Activated CD4-positive, alpha-beta T cell treated with anti-CD3 and anti-CD28 coated beads for 36 hours (primary cell): ENCODE results near the gene FBXO45. TPM values are rescaled to one million over a fixed set of nuclear protein-coding genes. Genes with fewer than 3 reads are reported as not detected.
A peak's percentile ranks its signal among the peaks of the same experiment; 100 is the strongest.
"Not testable (repeated sequence)": the region's sequence is repeated elsewhere in the genome, so short reads cannot be mapped to it uniquely, and the experiment has no call there.

ENCODE experiments used
- ATAC-seq: fragments of 200-7000 bp; cut with Tn5 transposase; one replicate; pipeline ENCODE4 v1.10.0; 2021; ENCODE audit warnings: mild to moderate bottlenecking, moderate library complexity
- CTCF ChIA-PET: fragments of 350-600 bp; sonication (Branson Sonifier 250); formaldehyde crosslinking; loops from one replicate; lab custom pipeline; 2021; ENCODE audit warnings: antibody characterized with exemption; lab: Charles Lee
- POLR2A ChIA-PET: fragments of 350-600 bp; sonication (Branson Sonifier 250); formaldehyde crosslinking; loops from one replicate; lab custom pipeline; 2021; ENCODE audit warnings: antibody characterized with exemption, inconsistent platforms; lab: Charles Lee
- DNase-seq: peaks from one replicate; pipeline ENCODE4 v3.0.0-alpha.2; 2020
- H3K27ac Mint-ChIP-seq: one replicate; pipeline ENCODE4 v1.8.0; 2021; ENCODE audit warnings: mixed read lengths
- H3K27me3 Mint-ChIP-seq: one replicate; pipeline ENCODE4 v1.8.0; 2021; ENCODE audit warnings: mixed read lengths
- H3K36me3 Mint-ChIP-seq: one replicate; pipeline ENCODE4 v1.8.0; 2021; ENCODE audit warnings: low read depth, mixed read lengths
- H3K4me1 Mint-ChIP-seq: one replicate; pipeline ENCODE4 v1.8.0; 2021; ENCODE audit warnings: mixed read lengths
- H3K4me3 Mint-ChIP-seq: one replicate; pipeline ENCODE4 v1.8.0; 2021; ENCODE audit warnings: mild to moderate bottlenecking, moderate library complexity, mixed read lengths
- H3K9me3 Mint-ChIP-seq: one replicate; pipeline ENCODE4 v1.8.0; 2021; ENCODE audit warnings: low read depth, mixed read lengths
- intact Hi-C, 2 experiments: fragments of 100-400 bp; cut with DNase I in 1 of 2; cut with micrococcal nuclease in 1 of 2; formaldehyde crosslinking; loops; one replicate each; pipeline versions ENCODE4 v1.14.2 to v1.15.1; 2022 to 2024; cut with DNase I, micrococcal nuclease
- total RNA-seq, 2 experiments: library from RNA; stranded (reverse); gene quantifications; one replicate each; pipeline ENCODE4 v1.2.3, GENCODE V29; 2021

Gene FBXO45
- total RNA-seq, 2 experiments from 2014 or later, result 12.7 to 16.2 TPM

- peak overlapping the region; percentile 95 for H3K27ac Mint-ChIP-seq
- H3K9me3 Mint-ChIP-seq, result no peaks in the 10 kb centered on the region
- peak overlapping the region; percentile 81 for H3K4me3 Mint-ChIP-seq
- DNase-seq (no peak), ATAC-seq (peak; percentile 3)
- CTCF ChIA-PET, result interaction anchor here (0.6 to 2.2 kb wide), 9 partner anchors 8 to 452 kb away, joined by 3 to 19 read pairs (median 3); partner anchors contain the start of gene NRROS
- H3K36me3 Mint-ChIP-seq, result no peaks in the 10 kb centered on the region
- intact Hi-C loops, result loop anchor here (1.0 to 10.0 kb wide), 10 partner anchors 10 to 724 kb away; partner anchors contain the start of genes CEP19 (in 2 of the 2), PIGX (in 2 of the 2), RNF168 (in 2 of the 2) and NCBP2 (in 1 of the 2)
- no peaks in the 10 kb centered on the region for H3K27me3 Mint-ChIP-seq
- POLR2A ChIA-PET, result interaction anchor here (0.6 to 1.4 kb wide), 2 partner anchors 63 to 84 kb away, joined by 3 read pairs; partner anchors contain the start of genes FBXO45 and WDR53
- H3K4me1 Mint-ChIP-seq, result peaks cover 60% of the 10 kb centered on the region
Observed at GRCh38 chr3:196631682-196632045, 63.2 kb downstream of the FBXO45 start.

- H3K27me3 Mint-ChIP-seq, result no peaks in the 10 kb centered on the region
- CTCF ChIA-PET, result interaction anchor here (0.5 to 2.2 kb wide), 8 partner anchors 10 to 446 kb away, joined by 3 to 19 read pairs (median 4); no protein-coding TSS in a partner anchor
- ATAC-seq (peak; percentile 80), DNase-seq (peak; percentile 93)
- no peaks in the 10 kb centered on the region for H3K9me3 Mint-ChIP-seq
- H3K4me3 Mint-ChIP-seq, result peak overlapping the region; percentile 81
- intact Hi-C loops, result loop anchor here (1.0 to 10.0 kb wide), 10 partner anchors 9 to 725 kb away; partner anchors contain the start of genes CEP19 (in 2 of the 2), PIGX (in 2 of the 2), NCBP2 (in 1 of the 2) and RNF168 (in 1 of the 2)
- H3K27ac Mint-ChIP-seq, result peak overlapping the region; percentile 95
- no peaks in the 10 kb centered on the region for H3K36me3 Mint-ChIP-seq
- peaks cover 55% of the 10 kb centered on the region for H3K4me1 Mint-ChIP-seq
- POLR2A ChIA-PET, result interaction anchor here (0.6 to 1.4 kb wide), 2 partner anchors 64 to 585 kb away, joined by 3 to 4 read pairs; partner anchors contain the start of genes FBXO45 and WDR53
Observed at GRCh38 chr3:196632046-196632751, 63.7 kb downstream of the FBXO45 start.

- ATAC-seq, result no peak
- POLR2A ChIA-PET, result no interaction called here
- Mint-ChIP-seq H3K27me3 (no peaks in the 10 kb centered on the region), H3K4me1 (peaks cover 56% of the 10 kb centered on the region), H3K27ac (peak overlapping the region; percentile 95), H3K4me3 (peak overlapping the region; percentile 81), H3K36me3 (no peaks in the 10 kb centered on the region), H3K9me3 (no peaks in the 10 kb centered on the region)
- intact Hi-C loops, result loop anchor here (2.0 to 10.0 kb wide), 7 partner anchors 51 to 726 kb away; partner anchors contain the start of genes CEP19 (in 2 of the 2), PIGX (in 2 of the 2), NCBP2 (in 1 of the 2) and RNF168 (in 1 of the 2)
- no peak for DNase-seq
- CTCF ChIA-PET, result interaction anchor here (0.5 to 1.7 kb wide), 5 partner anchors 9 to 99 kb away, joined by 3 to 5 read pairs (median 3); no protein-coding TSS in a partner anchor
Observed at GRCh38 chr3:196633555-196634151, 65.2 kb downstream of the FBXO45 start.

- peak overlapping the region; percentile 39 for H3K27ac Mint-ChIP-seq
- ChIA-PET CTCF (interaction anchor here (1.0 to 1.7 kb wide), 3 partner anchors 9 to 51 kb away, joined by 3 to 5 read pairs (median 3); no protein-coding TSS in a partner anchor), POLR2A (no interaction called here)
- H3K36me3 Mint-ChIP-seq, result no peaks in the 10 kb centered on the region
- peak overlapping the region; percentile 81 for H3K4me3 Mint-ChIP-seq
- intact Hi-C loops, result loop anchor here (5.0 to 10.0 kb wide), 4 partner anchors 233 to 727 kb away; partner anchors contain the start of genes NCBP2 (in 1 of the 2), SENP5 (in 1 of the 2) and TNK2 (in 1 of the 2)
- H3K27me3 Mint-ChIP-seq, result no peaks in the 10 kb centered on the region
- ATAC-seq (no peak), DNase-seq (no peak)
- no peaks in the 10 kb centered on the region for H3K9me3 Mint-ChIP-seq
- peaks cover 62% of the 10 kb centered on the region for H3K4me1 Mint-ChIP-seq
Observed at GRCh38 chr3:196634224-196634623, 65.8 kb downstream of the FBXO45 start.

GRCh38 chr3:196634829-196635228, 66.4 kb downstream of the FBXO45 start:
- Mint-ChIP-seq H3K9me3 (no peaks in the 10 kb centered on the region), H3K4me3 (no peak overlapping the region), H3K4me1 (peaks cover 56% of the 10 kb centered on the region), H3K36me3 (no peaks in the 10 kb centered on the region), H3K27me3 (no peaks in the 10 kb centered on the region), H3K27ac (no peak overlapping the region)
- CTCF ChIA-PET, result interaction anchor here (1.0 to 1.7 kb wide), 3 partner anchors 10 to 50 kb away, joined by 3 to 5 read pairs (median 3); no protein-coding TSS in a partner anchor
- DNase-seq (no peak), ATAC-seq (no peak)
- intact Hi-C loops, result loop anchor here (5.0 to 10.0 kb wide), 4 partner anchors 232 to 728 kb away; partner anchors contain the start of genes NCBP2 (in 1 of the 2), SENP5 (in 1 of the 2) and TNK2 (in 1 of the 2)
- POLR2A ChIA-PET, result no interaction called here

GRCh38 chr3:196636369-196637349, 68.2 kb downstream of the FBXO45 start:
- no peak for ATAC-seq
- Mint-ChIP-seq H3K9me3 (no peaks in the 10 kb centered on the region), H3K27me3 (no peaks in the 10 kb centered on the region), H3K4me3 (no peak overlapping the region), H3K36me3 (peaks cover 9% of the 10 kb centered on the region), H3K4me1 (peaks cover 53% of the 10 kb centered on the region), H3K27ac (no peak overlapping the region)
- ChIA-PET POLR2A (no interaction called here), CTCF (interaction anchor here (0.6 to 1.1 kb wide), 3 partner anchors 27 to 171 kb away, joined by 3 read pairs; no protein-coding TSS in a partner anchor)
- no peak for DNase-seq
- intact Hi-C loops, result loop anchor here in 1 of 2 experiments (10.0 kb wide), 1 partner anchor 362 kb away; no protein-coding TSS in a partner anchor

- intact Hi-C loops, result loop anchor here (2.0 to 10.0 kb wide), 3 partner anchors 69 to 363 kb away; partner anchors contain the start of genes FBXO45 (in 1 of the 2), RNF168 (in 1 of the 2) and WDR53 (in 1 of the 2)
- Mint-ChIP-seq H3K36me3 (peaks cover 13% of the 10 kb centered on the region), H3K4me1 (peaks cover 60% of the 10 kb centered on the region)
- not testable (repeated sequence) for H3K9me3 Mint-ChIP-seq, DNase-seq, H3K27me3 Mint-ChIP-seq, H3K4me3 Mint-ChIP-seq, H3K27ac Mint-ChIP-seq, ATAC-seq
- ChIA-PET POLR2A (interaction anchor here (0.7 kb wide), 1 partner anchor 461 kb away, joined by 3 read pairs; no protein-coding TSS in a partner anchor), CTCF (interaction anchor here (0.7 to 1.7 kb wide), 3 partner anchors 39 to 157 kb away, joined by 3 to 5 read pairs (median 5); no protein-coding TSS in a partner anchor)
Observed at GRCh38 chr3:196637941-196638340, 69.5 kb downstream of the FBXO45 start.

Other genes with a start within 250 kb of the FBXO45 start
- gene TM4SF19, start 230.3 kb upstream of the FBXO45 start, total RNA-seq, result not detected
- 100 to 1,000 TPM in 1 of 2 experiments, 10 to 100 TPM in 1; 67.2 to 102 TPM for gene UBXN7, start 136.2 kb upstream of the FBXO45 start, total RNA-seq
- gene RNF168, start 64.9 kb upstream of the FBXO45 start, total RNA-seq, result 10 to 100 TPM; 20.8 to 21.8 TPM
- gene SMCO1, start 53.3 kb upstream of the FBXO45 start, total RNA-seq, result not detected
- 10 to 100 TPM; 12.8 to 21.4 TPM for gene WDR53, start 106 bp upstream of the FBXO45 start, total RNA-seq
- gene NRROS, start 71.0 kb downstream of the FBXO45 start, total RNA-seq, result 10 to 100 TPM; 19.6 to 19.7 TPM
- 1 to 10 TPM; 4.7 to 5.6 TPM for gene CEP19, start 143.6 kb downstream of the FBXO45 start, total RNA-seq
- gene PIGX, start 143.7 kb downstream of the FBXO45 start, total RNA-seq, result 10 to 100 TPM; 37.8 to 42.2 TPM
- 10 to 100 TPM; 57.6 to 82.2 TPM for gene PAK2, start 171.2 kb downstream of the FBXO45 start, total RNA-seq